NCI-H2081 treated with DMSO at 0.1 percent for 48 hours (cell line): Measurements from ENCODE around the gene ITPR1.
"Not testable (repeated sequence)": the region's sequence is repeated elsewhere in the genome, so short reads cannot be mapped to it uniquely, and the experiment has no call there.

Source experiments
- DNase-seq: peaks from one replicate; lab custom pipeline; 2025; lab: John Stamatoyannopoulos, UW

The ITPR1 gene

DNA sequence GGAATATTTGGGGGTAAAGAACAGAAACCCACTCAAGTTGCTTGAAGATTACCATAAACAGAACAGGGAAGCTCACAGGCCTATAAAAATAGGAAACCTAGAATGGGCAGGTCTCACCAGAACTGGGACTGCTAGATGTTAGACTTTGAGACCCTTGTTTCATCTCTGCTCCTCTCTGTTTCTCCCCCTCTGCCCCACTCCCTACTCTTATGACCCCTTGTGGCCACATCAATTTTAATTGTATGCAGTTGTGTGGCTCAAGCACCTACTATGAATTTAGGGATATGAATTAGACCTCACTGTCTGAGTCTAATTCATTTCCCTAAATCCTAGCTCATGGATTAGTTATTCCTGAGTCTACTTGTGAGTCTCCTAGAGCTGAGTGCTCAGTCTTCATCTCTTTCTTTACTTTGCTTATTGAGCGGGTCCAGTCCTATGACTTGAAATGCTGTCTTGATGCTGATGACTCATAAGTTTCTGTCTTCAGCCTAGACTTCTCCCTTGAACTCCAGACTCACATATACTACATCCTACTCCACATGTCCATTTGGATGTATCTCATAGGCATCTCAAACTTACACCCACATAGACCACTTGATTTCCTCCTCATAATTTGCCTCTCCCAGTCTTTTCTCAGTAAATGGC is 78.7 kb downstream of the ITPR1 start:
- DNase-seq: no peak

DNA sequence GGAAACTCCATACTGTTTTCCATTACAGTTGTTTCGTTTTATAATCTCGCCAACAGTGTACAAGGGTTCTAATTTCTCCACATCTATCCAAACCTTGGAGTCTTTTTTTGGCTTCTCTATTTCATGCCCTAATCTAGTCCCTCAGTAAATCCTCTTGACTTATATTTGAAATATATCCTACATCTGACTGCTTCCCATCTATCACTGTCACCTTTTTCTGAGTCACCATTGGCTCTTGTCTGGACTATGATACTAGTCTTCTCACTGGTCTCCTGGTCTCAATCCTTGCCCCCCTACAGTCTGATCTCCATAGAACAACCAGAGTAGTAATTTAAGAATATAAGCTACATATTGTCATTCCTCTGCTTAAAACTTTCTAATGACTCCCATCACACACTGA is 80.0 kb downstream of the ITPR1 start:
- no peak for DNase-seq

DNA sequence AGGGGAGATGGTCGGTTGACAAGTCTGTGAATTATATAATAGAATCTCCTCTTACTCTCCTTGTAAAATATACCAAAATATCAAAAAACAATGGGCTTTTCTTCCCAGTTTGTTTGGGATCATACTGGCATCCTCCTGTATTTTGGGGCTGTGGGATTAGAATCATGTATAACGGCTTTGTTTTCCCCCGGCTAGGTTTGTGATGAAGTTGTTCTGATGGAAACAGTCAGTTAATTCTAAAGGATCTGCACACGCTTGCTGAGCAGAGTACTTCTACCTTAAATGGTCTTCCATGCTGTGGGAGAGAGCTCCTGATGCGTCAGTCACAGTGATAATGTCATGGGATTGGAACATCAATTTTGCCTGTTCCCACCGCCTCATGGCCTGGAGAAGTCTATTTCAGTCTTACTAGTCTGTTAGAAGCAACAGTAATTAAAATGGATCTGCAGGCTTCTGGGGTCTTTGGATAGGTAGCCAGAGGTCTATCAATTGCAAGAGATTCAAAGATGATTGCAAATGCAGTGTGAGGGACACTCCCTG is 81.3 kb downstream of the ITPR1 start:
- no peak for DNase-seq

DNA sequence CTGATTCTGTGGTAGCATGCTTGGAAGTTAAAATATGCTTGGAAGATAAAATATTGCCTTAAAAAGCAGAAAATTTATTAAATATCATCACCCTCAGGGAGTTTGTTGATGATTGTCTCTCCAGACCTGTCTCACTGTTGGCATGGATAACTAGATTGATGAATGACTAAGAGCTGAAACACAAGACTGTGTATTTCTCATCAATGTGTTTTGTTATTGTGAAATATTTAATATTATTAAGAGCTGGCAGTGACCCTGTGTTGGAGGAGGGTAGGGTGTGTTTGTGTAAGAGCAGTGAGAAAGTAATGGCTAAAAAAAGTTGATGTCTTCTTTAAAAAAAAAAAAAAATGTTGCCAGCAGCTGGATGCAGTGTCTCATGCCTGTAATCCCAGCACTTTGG is 82.2 kb downstream of the ITPR1 start:
- no peak for DNase-seq

DNA sequence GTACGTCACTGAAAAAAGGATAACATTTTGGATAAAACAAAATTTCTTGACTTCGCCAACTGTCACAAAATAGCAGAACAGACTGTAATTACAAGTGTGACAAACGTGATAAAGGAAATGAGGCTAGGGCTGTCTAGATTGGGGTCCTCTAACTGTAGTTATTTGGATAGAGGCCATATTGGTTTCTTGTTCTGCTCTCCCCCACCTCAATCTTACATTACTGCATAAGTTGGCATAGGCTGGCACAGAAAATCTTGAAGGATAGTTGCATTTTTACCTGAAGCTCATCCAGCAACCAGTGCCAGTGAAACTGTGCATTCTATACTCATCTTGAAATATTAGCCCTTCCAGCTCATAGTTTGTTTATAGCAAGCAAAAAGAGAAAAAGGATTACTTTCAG is 84.6 kb downstream of the ITPR1 start:
- DNase-seq: no peak

DNA sequence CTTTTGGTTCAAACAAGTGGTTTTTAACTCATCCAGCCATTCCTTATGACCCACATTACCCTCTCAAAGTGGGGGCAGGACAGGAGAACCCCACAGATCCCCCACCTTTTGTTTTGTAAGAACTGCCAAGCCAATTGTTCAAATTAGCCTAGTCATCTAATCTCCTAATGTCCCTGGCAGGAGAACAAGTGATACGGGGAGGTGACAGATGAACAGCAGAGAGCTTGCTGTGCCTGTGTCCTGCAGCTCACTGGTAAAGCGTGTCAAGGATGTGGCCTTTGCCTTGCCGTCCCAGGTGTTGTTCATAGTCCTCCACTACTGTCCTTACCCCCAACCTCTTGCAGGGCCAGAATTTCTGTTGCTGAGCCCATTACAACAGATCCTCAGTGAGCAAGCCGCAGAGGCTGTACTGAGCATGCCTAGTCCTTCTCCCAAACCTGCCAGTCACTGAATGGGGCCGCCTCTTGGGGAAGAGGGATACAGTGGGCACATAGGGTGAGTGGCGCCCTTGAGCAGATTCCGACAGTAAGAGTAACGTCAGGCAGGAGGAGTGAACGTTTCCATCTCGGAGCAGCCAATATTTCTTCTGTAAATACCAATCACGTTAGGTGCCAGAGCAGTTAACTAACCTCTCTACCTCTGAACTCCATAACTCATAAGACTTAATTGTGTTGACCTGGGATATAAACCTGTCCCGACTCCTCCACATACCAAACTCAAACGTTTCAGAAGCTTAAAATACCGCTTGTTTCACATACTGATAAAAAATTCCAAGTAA is 87.4 kb downstream of the ITPR1 start:
- no peak for DNase-seq

DNA sequence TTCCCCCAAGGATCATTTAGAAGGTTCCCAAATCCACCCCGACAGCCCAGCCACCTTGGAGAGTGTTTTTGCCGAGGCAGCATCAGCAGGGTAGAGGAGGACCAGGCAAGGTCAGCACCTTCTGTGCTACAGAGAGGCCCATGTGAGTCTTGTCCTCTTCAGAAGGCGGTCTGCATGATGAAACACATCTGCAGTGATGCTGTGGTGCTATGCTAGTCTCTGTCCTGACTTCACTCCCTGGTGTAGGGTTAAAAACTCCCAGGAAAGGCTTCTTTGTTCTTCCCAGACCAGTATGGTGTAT is 87.9 kb downstream of the ITPR1 start:
- DNase-seq: no peak

DNA sequence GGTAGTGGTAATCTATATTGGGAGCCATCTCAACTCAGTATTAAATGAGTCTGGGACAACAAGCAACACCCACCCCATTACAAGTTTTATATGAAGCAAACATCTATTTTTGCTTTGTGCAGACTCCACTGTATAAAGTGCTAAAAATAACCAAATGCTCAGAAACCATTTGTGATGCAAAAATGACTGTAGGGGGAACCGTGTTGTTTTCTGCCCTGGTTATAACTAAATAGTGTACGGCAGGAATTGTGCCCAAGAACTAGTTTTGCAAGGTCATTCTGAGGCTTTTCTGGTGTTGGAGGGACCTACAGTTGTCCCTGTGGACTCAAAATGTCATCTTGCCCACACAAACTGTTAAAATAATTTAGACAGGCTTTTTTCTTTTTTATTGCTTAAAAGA is 88.3 kb downstream of the ITPR1 start:
- DNase-seq: no peak

DNA sequence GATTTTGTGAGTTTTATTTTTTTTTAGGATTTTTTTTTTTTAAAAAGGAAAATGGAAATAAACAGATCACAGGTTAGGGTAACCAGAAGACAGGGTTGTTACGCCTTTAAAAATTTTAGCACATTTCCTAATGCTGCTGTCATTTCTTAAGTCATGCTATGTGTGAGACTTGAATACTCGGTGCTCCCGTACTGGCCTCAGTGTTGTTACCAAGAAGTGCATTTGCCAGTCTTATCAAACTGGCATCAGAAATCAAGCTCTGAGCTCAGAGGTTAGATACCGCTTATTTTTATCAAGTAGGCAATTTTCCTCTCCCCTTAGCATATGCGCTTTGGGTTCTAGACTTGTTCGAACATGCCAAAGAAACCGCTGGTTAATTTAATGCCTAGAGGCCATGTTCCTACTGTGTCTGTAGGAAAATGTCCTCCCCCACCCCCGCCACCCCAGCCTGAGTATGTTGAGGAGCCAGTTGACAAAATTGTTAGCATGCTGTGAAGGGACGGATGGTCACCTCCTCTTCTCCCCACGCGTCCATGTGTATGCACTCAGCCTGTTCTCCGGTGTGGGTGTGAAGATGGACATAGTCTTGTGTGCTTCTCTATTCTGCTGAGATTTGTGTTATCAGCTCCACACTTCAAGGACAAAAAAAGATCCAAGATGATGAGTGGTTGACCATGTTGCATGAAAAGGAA is 88.9 kb downstream of the ITPR1 start:
- DNase-seq: no peak

DNA sequence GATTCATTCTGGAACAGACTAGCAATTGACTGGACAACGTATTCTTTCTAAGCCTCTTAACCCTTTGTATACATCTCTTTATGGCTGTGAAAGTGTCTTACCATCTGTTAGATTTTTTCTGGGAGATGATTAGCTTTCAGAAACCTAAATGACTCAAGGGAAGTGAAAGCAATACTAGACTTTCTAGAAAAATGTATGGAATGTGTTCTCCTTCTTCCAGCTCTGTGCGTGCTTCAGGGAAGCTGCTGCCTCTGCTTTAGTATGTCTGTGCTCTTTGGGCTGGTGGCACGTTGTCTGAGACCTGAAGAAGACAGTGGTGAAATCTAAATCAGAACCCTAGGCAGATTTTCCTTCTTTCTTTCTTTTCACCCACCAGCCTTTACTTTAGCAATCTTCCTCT is 89.5 kb downstream of the ITPR1 start:
- DNase-seq: no peak

DNA sequence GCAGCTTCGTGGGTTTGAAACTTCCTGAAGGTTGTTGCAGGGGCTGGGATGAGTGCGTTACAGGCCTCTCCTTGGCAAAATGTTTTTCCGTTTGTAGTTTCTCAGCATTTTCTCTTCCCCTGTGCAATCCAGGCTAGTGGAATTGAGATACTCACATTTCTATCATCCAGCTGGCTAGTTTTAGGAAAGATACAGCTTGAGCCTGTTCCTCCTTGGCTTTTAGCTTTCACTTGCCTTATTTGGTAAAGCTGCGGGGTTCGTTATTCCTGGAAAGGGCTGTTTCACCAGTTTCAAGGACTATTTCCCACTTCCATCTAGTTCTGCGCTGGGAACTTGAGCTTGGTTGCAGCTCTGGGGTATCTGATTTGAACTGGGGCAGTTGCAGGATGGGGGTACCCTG is 90.3 kb downstream of the ITPR1 start:
- no peak for DNase-seq

DNA sequence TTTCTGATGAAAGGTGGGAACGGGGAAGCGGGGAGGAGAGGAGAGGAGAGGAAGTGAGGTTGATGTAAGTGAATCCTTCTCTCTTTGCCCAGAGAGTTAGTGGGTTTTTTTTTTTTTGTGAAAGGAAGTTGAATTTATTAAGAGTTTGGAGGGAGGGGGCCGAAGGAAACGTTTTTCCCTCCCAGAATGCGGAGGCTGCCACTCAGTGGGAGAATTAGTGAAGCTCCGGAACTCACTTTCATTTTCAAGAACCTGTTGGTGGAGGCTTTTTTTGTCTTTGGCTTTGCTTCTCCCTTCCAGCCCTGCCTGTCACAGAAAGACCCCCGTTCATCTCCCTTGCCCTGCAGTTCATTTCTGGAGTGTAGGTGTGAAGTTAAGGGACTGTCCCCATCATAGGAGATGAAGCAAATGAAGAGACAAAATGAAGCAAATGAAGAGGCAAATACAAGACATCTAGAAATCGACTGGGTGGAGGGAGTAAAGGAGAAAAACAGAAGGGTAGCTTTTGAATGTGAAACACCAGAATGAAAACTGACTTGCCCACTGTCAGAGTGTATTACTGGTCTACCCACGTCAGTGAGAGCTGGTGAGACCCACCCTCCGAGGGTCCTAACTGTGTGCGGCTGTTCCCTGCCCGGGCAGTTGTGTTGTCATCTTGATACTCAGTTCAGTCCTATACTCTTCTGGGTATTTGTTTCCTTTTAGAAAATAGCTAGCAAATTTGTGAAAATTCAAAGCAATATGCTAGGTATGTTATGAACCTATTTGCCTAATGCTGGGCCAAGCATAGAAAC is 91.5 kb downstream of the ITPR1 start:
- no peak for DNase-seq

DNA sequence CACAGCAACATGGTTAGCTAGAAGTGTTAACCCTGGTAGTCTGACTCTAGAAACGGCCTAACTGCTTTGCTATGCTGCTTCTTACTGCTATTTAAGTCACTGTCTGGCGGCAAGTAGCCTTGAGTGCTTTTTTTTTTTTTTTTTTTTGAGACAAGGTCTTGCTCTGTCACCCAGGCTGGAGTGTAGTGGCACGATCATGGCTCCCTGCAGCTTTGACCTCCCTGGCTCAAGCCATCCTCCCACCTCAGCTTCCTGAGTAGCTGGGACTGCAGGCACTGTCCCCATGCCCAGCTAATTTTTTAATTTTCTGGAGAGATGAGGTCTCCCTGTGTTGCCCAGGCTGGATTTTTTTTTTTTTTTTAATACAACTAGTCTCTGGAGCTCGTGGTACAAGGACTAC is 93.2 kb downstream of the ITPR1 start:
- no peak for DNase-seq

DNA sequence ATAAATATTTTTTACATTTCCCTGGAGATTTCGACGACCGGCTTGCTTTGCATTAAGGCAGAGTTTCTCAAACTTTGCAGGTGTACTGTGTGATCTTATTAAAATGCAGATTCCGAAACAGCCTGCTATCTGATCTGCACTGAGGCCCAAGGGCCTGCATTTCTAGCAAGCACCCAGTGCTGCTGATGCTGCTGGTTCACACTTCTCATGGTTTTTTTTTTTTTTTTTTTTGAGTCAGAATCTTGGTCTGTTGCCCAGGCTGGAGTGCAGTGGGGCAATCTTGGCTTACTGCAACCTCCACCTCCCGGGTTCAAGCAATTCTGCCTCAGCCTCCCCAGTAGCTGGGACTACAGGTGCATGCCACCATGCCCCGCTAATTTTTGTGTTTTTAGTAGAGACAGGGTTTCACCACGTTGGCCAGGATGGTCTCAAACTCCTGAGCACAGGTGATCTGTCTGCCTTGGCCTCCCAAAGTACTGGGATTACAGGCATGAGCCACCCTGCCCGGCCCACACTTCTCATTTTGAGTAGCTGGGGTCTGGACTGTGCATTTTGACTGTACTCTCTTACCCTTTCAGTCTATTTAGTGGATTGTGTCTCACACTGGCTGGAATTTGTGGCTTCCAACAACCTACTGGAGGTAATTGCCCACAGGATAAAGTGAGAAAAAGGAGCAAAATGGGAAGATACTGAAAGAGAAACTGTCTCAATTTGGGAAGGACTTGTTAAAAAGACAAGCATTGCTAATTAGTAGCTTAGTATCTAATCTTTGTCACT is 94.1 kb downstream of the ITPR1 start:
- no peak for DNase-seq

DNA sequence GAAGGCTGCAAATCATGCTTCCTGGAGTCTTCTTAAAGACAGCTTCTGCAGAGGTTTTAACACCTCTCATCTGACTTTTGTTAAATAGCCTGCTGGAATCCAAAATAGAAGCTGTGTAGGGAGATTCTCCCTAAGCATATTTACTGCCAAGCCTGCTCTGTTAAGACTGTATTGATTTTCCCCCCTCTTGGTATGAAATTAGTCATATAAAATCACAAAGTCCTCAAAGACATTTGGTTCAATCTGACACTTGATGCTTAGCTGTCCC is 94.6 kb downstream of the ITPR1 start:
- no peak for DNase-seq

DNA sequence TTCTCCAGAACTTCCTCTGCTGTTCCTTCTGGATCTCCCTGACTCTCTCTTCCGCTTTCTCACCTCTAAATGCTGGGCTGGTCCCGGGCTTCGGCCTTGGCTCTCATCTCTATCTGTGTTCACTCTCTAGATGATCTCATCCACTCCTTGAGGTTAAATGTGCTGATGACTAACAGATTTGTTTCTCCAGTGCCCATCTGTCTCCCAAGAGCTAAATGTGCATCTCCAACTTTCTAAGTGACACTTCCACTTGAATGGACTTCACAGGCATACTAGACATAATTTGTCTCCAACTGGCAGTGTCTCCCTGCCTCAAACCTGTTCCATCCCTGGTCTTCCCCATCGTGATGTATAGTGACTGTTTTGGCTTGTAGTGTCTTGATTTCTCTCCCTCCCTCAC is 95.3 kb downstream of the ITPR1 start:
- no peak for DNase-seq

DNA sequence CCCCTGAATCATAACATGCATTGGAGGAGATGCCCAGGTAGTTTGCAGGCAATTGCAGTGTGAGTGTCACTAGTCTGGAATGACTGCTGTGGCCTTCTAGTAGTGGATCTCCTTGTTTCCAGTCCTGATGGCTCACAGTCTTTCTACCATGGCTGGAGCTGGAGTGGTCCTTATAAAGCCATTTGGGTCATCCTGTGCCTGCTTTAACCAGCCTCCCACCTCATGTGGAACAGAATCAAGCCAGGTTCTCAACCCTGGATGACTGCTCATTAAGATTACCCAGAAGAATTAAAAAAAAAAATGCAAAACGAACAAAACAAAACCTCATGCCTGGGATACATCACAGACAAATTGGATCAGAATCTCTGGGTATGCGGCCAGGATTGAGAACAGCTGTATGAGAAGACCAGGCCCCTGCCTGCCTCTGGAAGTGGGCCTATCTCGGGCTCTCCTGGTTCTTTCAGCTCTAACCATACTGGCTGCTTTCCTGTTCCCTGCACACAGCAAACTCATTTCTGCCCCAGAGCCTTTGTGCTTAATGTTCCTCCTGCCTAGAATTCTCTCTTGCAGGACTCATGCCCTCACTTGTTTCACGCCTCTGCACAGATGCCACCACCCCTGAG is 96.4 kb downstream of the ITPR1 start:
- no peak for DNase-seq

DNA sequence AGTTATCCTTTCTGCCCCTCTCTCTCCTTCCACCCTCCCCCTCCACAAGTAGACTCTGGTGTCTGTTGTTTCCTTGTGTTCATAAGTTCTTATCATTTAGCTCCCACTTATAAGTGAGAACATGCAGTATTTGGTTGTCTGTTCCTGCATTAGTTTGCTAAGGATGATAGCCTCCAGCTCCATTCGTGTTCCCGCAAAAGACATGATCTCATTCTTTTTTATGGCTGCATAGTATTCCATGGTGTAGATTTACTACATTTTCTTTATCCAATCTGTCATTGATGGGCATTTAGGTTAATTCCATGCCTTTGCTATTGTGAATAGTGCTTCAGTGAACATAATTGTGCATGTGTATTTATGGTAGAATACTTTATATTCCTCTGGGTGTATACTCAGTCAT is 97.7 kb downstream of the ITPR1 start:
- DNase-seq: not testable (repeated sequence)

DNA sequence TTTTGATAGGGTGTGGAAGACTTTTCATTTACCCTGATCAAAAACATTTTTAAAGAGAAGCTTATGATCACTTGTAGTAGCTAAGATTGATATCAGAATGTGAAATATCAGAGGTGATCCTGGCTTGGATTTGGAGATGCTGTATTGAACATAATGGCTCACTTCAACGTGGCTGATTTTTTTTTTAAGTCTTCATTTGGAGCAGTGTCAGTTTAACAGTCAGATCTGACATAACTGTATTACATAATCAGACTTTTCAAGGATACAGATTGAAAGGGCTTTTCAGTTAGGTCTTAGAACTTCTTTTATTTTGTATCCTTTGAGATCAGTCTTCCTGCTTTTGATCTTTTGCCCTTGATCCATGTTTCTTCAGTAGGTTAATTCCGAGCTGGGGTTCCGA is 98.5 kb downstream of the ITPR1 start:
- DNase-seq: no peak

DNA sequence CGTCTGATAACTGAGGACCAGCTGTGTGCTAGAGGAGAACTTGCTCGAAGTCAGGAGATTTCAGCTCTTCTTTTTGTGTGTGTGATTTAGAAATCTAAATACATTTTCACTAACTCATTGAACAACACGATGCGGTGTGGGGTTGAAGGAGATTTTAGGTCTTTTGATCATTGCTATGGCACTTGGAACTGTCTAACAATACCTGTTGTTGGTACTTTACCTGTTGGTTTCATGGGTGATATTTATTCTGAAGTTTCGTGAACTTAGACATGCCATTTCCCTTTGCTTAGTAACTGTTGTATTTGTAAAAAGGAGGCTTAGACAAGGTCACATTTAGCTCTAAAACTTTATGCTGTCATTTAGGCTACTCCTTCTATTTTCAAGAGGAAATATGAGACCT is 99.9 kb downstream of the ITPR1 start:
- DNase-seq: no peak

DNA sequence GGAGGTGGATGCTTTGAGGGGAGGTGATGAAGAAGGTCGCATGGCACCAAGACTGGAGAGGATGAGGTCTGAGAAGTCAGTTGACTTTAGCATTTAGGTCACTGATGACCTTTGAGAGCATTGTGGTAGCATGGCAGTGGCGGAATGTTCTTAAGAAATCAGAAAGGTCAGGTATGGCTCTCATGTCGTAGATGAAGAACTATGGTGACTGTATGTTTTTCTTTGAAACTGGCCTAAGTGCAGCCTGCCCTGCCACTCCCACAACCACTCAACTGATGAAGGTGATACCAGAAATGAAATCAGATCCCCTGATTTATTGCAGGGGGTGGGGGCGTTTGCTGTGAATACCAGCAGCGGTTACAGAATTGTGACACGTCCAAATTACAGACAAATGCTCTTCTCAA is 102.6 kb downstream of the ITPR1 start:
- DNase-seq: no peak

DNA sequence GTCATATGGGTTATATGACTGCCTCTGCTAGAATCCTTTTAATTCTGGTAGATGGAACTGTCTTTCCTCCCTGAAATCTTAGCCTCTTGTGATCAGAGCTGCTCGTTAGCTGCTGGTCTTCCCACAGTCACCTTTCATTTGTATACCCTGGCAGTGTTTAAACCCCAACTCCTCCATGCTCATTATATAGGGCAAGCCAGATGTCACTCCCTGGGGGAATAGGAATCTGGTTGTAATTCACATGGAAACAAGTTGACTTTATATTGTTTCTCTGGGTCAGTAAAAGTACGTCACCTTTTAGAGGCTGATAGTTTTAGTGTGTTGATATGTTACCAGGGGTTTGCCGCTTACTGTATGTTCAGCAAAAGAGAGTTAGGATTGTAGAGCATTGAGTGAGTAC is 103.5 kb downstream of the ITPR1 start:
- no peak for DNase-seq
